Fibroblast of the aortic adventitia (primary cell): ENCODE measurements around the gene L3MBTL1. TPM values are rescaled to one million over a fixed set of nuclear protein-coding genes. Genes with fewer than 3 reads are reported as not detected.

Experiments
- DNase-seq: peaks from one replicate; pipeline ENCODE4 v3.0.0-alpha.2; 2010; ENCODE audit warnings: low read depth
- H3K4me3 ChIP-seq: 2 replicates; pipeline ENCODE4 v1.5.1; 2011; ENCODE audit warnings: low read depth, mild to moderate bottlenecking, control low read depth, low read length, moderate library complexity
- CTCF ChIP-seq: IDR thresholded peaks from 2 replicates; pipeline ENCODE4 v1.5.1; 2011; ENCODE audit warnings: mild to moderate bottlenecking, low read length, control low read depth, inconsistent platforms; ENCODE audit not compliant: insufficient read depth
- total RNA-seq: library from RNA; depleted of rRNA; stranded (reverse); fragments of >200 nt; gene quantifications from 2 replicates; pipeline ENCODE4 v1.2.3, GENCODE V29; 2012; ENCODE audit warnings: low replicate concordance

Gene L3MBTL1
- total RNA-seq, 1 donor: 8.9 TPM

DNA sequence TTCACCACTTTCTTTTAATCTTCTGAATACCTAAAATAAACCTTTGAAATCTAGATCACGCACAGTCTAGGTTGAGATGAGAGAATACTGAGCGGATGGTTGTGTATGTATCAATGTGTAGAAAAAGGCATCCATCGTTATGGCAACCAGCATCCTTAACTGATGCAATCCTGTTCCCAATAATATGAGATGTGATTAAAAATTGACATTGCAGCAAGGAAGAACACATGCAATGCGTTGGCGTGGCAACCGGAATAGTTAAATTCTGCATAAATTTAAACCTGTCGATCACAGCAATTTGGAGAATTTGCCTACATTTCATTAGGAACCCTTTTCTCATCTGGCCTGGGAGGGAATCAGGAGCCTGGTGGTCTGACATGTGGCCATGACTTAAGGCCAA is 1.3 kb upstream of the L3MBTL1 start:
- TF ChIP-seq CTCF: no peak
- H3K4me3 ChIP-seq: no peak overlapping the region
- no peak for DNase-seq

DNA sequence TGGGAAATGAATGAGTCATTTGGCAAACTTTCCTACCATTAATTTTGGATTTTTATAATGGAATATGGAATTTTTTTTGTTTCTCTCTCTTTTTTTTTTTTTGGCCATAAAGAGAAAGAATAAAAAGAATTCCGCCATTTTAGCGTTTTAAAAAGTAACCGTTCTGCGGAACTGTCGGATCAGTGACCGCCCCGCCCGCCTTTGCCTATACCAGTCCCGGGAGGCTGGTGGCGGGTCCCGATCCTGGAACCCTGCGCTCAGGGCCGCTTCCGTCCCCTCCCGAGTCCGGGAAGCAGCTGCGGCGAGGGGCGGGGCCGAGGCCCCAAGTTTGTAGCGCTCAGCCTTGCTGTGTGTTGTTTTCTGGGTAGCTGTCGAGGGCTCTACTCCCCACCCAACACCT is 609 bp downstream of the L3MBTL1 start:
- H3K4me3 ChIP-seq: peak overlapping the region; percentile 69
- no peak for TF ChIP-seq CTCF
- no peak for DNase-seq

DNA sequence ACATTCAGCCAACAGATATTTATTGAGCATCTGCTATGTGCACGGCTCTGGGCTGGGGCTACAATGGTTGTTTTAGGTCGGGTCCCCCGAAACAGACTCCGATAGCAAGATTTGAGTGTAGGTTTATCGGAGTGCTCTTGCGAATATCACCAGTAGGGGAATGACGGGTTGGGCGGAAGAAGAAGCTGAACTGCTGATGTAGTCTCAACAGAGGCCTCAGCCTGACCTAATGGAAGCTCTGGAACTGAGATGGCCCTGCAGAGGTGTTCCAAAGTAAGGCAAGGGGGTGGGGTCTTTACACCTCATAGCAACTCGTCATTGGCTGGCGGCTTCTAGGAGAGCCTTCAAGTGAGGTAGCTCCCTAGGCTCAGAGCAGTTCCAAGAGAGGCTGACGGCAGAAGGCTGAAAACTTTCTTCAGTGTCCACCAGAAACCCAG is 1.1 kb downstream of the L3MBTL1 start:
- no peak for DNase-seq
- H3K4me3 ChIP-seq: no peak overlapping the region
- no peak for TF ChIP-seq CTCF

DNA sequence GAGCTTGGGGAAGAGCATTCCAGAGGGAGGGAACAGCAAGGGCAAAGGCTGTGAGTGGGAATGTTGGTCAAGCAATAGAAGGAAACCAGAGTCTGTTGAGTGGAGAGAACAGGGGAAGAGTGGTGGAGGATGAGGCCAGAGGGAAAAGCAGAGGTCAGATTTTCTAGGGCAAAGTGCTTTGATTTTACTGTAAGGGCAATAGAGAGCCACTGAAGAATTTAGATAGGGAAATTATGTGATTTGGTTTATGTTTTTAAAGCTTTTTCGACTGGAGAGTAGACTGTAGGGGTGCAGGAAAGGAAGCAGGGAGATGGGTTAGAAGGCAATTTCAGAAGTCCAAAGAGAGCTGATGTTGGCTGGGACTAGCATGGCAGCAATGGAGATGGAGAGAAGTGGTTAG is 4.4 kb downstream of the L3MBTL1 start:
- H3K4me3 ChIP-seq: no peak overlapping the region
- DNase-seq: no peak
- no peak for TF ChIP-seq CTCF

- peak overlapping the region; percentile 69 for H3K4me3 ChIP-seq
- TF ChIP-seq CTCF: no peak
- no peak for DNase-seq
Measured at GRCh38 chr20:43513372-43513930, 6.0 kb downstream of the L3MBTL1 start.

GRCh38 chr20:43513931-43514647 is 6.6 kb downstream of the L3MBTL1 start:
- peak; percentile 98 for DNase-seq
- TF ChIP-seq CTCF: peak; percentile 16
- peak overlapping the region; percentile 72 for H3K4me3 ChIP-seq
